Spinal cord (tissue), 10 donors: ENCODE results near the gene ASXL1. TPM values are rescaled to one million over a fixed set of nuclear protein-coding genes. Genes with fewer than 3 reads are reported as not detected.

ENCODE experiments used
- DNase-seq, 6 donors: peaks; one replicate each; pipeline versions ENCODE4 v3.0.0 to v3.0.0-alpha.2; 2013 to 2015; ENCODE audit warnings: low spot score in 6 of 6, low read depth in 4 of 6
- H3K27ac ChIP-seq: one replicate; pipeline ENCODE4 v1.5.1; 2013; ENCODE audit warnings: low read depth, low read length, control low read depth
- H3K27me3 ChIP-seq: one replicate; pipeline ENCODE4 v1.6.1; 2013; ENCODE audit warnings: low read length; ENCODE audit not compliant: control insufficient read depth, insufficient read depth
- H3K36me3 ChIP-seq: one replicate; pipeline ENCODE4 v1.6.1; 2013; ENCODE audit warnings: low read length; ENCODE audit not compliant: control insufficient read depth, insufficient read depth
- H3K4me1 ChIP-seq: one replicate; pipeline ENCODE4 v1.6.1; 2013; ENCODE audit warnings: low read length; ENCODE audit not compliant: control insufficient read depth, insufficient read depth
- H3K4me3 ChIP-seq: one replicate; pipeline ENCODE4 v1.5.1; 2013; ENCODE audit warnings: low read depth, low read length, control low read depth
- H3K9me3 ChIP-seq: one replicate; pipeline ENCODE4 v1.6.1; 2013; ENCODE audit warnings: low read length; ENCODE audit not compliant: control insufficient read depth, insufficient read depth
- WGBS: methylation state at CpG from one replicate; pipeline ENCODE4 v1.1.5; 2013; ENCODE audit warnings: missing lambda C conversion rate; ENCODE audit not compliant: insufficient coverage; 5-methylcytosine and 5-hydroxymethylcytosine counted together
- long read RNA-seq, 4 donors: transcript quantifications; one replicate each; lab custom pipeline, GENCODE V29; 2026
- polyA plus RNA-seq, 2 donors: library from polyadenylated mRNA; unstranded; fragments of 120-200 nt; gene quantifications; one replicate each; pipeline ENCODE4 v1.2.1, GENCODE V29; 2013; ENCODE audit not compliant: insufficient read length in 2 of 2
- total RNA-seq, 2 donors: library from RNA; depleted of rRNA in 1 of 2; stranded (reverse); fragments of 120-200 nt in 1 of 2; fragments of >200 nt in 1 of 2; gene quantifications; one replicate each; pipeline versions ENCODE4 v1.2.3 to v1.2.4, GENCODE V29; 2013 to 2014
- donor health status: healthy.

The ASXL1 gene
- 10 to 100 TPM; 48.7 to 58.3 TPM for total RNA-seq
- 10 to 100 TPM; 51.6 to 55.2 TPM for polyA plus RNA-seq
- long read RNA-seq, donor 1, result 0 reads
- long read RNA-seq, donor 2, partial matches to known transcripts, result 0 of 1 reads
- long read RNA-seq, donor 2, other reads (novel, unspliced or antisense), result 0 of 1 reads
- long read RNA-seq, donor 3, result 0 reads
- long read RNA-seq, donor 4, full-length matches to known transcripts, result 4 of 9 reads
- long read RNA-seq, donor 4, partial matches to known transcripts, result 5 of 9 reads
- long read RNA-seq, donor 4, other reads (novel, unspliced or antisense), result 0 of 9 reads

DNA sequence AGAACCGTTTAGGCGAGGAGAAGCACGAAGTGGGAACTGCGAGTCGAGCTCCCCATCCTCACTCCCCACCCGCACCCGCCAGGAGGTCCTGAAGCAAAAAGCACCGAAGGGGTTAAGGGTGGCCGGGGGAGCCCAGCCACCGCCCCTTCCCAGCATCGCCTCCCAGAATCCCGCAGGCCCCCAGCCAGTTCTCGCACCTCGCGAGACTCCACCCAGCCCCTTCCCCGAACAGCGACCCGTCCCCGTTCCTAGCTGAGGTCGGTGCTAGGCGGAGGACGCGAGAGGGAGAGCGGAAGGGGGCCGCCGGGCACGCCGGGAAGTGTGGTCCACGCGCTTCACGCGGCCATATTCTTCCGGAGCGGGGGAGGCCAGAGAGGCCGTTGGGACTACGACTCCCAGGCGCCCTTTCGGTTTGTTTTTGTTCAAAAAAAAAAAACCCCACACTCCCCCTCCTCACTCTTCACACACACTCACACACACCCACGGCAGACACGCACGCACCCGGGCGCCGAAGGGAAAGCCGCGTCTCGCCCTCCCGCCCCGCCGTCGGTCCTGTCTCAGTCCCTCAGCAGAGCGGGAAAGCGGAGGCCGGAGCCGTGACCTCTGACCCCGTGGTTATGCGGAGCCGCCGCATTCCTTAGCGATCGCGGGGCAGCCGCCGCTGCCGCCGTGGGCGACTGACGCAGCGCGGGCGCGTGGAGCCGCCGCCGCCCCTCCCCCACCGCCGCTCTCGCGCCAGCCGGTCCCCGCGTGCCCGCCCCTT, at the start of gene ASXL1:
TSS of gene ASXL1 (plus strand) at position 463 of the 763 bp plus-strand sequence. CDS start 445 bp downstream, outside the sequence.
- under 1% methylated on average over 69 of the region's 83 CpGs for WGBS
- Histone ChIP-seq H3K27ac (peak within 1 kb of the TSS; percentile 99), H3K4me3 (peak within 1 kb of the TSS; percentile 93), H3K36me3 (no peaks in the 10 kb centered on the region), H3K9me3 (no peaks in the 10 kb centered on the region), H3K27me3 (no peaks in the 10 kb centered on the region), H3K4me1 (peaks cover 20% of the 10 kb centered on the region)
- peak; percentile 96 to 100 (median 98) for DNase-seq

DNA sequence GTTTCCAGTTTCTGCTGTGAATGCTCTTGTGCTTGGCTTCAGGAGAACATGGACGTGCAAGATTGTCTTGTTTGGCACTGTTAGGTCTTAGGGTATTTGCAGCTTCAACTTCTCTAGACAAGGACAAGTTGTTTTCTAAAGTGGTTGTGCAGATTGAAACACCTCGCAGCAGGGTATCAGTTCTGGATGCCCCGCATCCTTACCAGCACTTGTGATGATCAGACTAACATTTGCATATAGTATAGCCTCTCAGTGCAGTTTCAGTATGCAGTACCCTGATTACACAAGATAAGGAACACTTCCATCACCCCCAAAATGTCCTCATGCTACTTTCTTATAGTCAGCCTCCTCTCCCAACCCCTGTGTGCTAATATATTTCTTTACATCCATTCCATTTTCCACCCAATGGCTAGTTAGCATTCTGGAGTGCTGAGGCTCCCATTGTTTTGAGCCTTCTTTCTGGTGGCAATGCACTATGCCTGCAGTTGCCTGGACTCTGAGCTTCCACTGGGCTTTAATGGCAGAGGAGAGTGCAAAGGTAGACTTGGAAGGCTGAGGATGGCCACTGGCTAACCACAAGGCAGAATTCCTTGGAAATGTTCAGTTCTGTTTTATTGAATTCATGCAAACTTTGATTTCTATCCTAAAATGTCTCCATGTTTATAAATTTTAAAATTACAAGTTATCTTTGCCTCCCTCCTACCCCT, 45.3 kb upstream of the ASXL1 start:
- no peaks in the 10 kb centered on the region for H3K9me3 ChIP-seq
- 80% methylated on average over 1 of the region's 3 CpGs for WGBS
- no peaks in the 10 kb centered on the region for H3K4me1 ChIP-seq
- H3K36me3 ChIP-seq, result peaks cover 28% of the 10 kb centered on the region
- H3K27ac ChIP-seq, result no peak overlapping the region
- H3K4me3 ChIP-seq, result no peak overlapping the region
- no peak for DNase-seq
- no peaks in the 10 kb centered on the region for H3K27me3 ChIP-seq

DNA sequence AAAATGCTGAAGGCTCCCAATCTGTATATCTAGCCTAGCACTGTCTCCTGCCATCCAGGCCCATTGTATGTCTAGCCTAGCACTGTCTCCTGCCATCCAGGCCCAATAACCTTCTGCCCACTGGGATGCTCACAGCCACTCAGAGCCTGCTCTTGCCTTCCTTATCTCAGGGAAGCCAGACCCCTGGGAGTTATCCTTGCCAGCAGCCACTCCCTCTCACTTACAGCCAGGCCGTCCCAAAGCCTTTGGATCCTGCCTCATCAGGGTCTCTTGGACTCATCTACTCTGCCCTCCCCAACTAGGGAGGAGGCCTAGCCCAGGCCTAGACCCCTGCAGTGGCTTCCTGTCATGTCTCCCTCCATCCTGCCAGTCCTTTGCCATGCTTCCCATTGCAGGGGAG, 43.4 kb upstream of the ASXL1 start:
- H3K4me3 ChIP-seq, result no peak overlapping the region
- DNase-seq, result no peak
- H3K4me1 ChIP-seq, result no peaks in the 10 kb centered on the region
- no peak overlapping the region for H3K27ac ChIP-seq
- H3K36me3 ChIP-seq, result peaks cover 35% of the 10 kb centered on the region
- H3K27me3 ChIP-seq, result no peaks in the 10 kb centered on the region
- H3K9me3 ChIP-seq, result no peaks in the 10 kb centered on the region
- 67% methylated on average over 1 of the region's 1 CpG for WGBS

DNA sequence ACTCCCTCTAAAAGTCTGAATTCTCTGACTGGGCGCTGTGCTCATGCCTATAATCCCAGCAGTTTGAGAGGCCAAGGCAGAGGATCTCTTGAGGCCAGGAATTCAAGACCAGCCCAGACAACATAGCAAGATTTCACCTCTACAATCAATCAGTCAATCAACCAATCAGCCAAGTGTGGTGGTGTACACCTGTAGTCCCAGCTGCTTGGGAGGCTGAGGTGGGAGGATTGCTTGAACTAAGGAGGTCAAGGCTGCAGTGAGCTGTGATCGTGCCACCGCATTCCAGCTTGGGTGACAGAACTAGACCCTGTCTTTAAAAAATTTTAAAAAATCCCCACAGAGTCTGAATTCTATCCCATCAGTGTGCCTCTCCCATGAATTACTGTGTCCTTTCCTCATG, 42.7 kb upstream of the ASXL1 start:
- H3K36me3 ChIP-seq, result peaks cover 37% of the 10 kb centered on the region
- no peaks in the 10 kb centered on the region for H3K4me1 ChIP-seq
- H3K9me3 ChIP-seq, result no peaks in the 10 kb centered on the region
- H3K27me3 ChIP-seq, result no peaks in the 10 kb centered on the region
- WGBS, result 91% methylated on average over 3 of the region's 3 CpGs
- DNase-seq, result no peak
- no peak overlapping the region for H3K27ac ChIP-seq
- no peak overlapping the region for H3K4me3 ChIP-seq

DNA sequence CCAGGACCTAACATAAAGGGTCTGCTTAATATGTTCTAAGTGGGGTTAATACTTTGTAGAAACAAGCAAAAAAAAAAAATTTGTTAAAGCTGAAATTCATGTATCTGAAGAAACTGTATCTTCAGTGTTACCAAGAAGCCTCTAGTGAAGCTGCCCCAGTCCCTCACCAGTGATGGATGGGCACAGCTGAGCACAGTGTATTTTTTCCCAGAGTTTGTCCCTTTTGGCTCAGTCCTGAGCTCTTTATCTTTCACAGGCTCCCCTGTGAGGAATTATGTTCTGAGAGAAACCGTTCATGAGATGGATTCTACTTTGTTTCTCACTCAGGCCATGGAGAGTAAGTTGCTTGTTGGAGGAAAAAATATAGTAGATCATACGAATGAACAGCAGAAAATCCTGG, 42.2 kb upstream of the ASXL1 start:
- no peaks in the 10 kb centered on the region for H3K27me3 ChIP-seq
- peak in 1 of 6 donors; percentile 65 for DNase-seq
- H3K36me3 ChIP-seq, result peaks cover 32% of the 10 kb centered on the region
- no peaks in the 10 kb centered on the region for H3K4me1 ChIP-seq
- H3K9me3 ChIP-seq, result no peaks in the 10 kb centered on the region
- H3K4me3 ChIP-seq, result no peak overlapping the region
- 20% methylated on average over 1 of the region's 2 CpGs for WGBS
- no peak overlapping the region for H3K27ac ChIP-seq

DNA sequence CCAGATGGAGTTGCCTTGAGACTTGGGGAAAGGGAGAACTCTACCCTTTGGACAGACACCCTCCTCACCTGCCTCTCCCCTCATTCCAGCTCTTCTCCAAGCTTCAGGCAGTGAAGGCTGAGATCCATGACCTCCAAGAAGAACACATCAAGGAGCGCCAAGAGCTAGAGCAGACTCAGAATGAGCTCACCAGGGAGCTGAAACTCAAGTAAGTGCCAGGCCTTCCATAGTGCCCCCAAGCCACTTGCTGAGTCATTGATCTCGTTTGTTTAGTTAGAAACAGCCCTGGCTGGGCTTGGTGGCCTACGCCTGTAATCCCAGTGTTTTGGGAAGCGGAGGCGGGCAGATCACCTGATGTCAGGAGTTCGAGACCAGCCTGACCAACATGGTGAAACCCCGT, 41.5 kb upstream of the ASXL1 start:
- DNase-seq, result no peak
- no peaks in the 10 kb centered on the region for H3K9me3 ChIP-seq
- no peaks in the 10 kb centered on the region for H3K4me1 ChIP-seq
- peaks cover 28% of the 10 kb centered on the region for H3K36me3 ChIP-seq
- 92% methylated on average over 6 of the region's 7 CpGs for WGBS
- no peak overlapping the region for H3K4me3 ChIP-seq
- no peaks in the 10 kb centered on the region for H3K27me3 ChIP-seq
- no peak overlapping the region for H3K27ac ChIP-seq

DNA sequence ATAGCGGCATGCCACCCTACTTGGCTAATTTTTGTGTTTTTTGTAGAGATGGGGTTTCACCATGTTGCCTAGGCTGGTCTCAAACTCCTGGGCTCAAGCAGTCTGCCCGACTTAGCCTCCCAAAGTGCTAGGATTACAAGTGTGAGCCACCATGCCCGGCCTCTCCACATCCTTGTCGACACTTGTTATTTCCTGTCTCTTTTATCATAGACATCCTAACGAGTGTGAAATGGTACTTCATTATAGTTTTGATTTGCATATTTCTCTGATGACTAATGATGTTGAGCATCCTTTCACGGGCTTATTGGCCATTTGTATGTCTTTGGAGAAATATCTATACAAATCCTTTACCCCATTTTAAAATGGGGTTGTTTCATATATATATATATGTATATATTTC, 39.0 kb upstream of the ASXL1 start:
- no peaks in the 10 kb centered on the region for H3K4me1 ChIP-seq
- WGBS, result no CpG with 5 or more reads among the region's 6 CpGs

DNA sequence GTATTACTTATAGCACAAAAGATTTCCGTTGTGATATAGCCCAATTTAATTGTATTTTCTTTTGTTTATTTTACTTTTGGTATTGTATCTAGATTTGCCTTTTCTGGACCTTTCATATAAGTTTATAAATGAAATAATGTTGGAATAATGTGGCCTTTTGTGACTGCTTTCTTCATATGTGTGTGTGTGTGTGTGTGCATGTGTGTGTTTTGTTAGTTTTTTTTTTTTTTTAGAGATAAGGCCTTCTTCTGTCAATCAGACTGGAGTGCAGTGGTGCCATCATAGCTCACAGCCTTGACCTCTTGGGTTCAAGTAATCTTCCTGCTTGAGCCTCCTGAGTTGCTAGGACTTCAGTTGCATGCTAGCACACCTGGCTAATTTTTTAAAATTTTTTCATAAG, 37.8 kb upstream of the ASXL1 start:
- no peaks in the 10 kb centered on the region for H3K27me3 ChIP-seq
- no CpG with 5 or more reads among the region's 1 CpG for WGBS

More for the DNA sequence above, 39.0 kb upstream of the ASXL1 start:
- Histone ChIP-seq H3K4me3 (no peak overlapping the region), H3K27ac (no peak overlapping the region), H3K27me3 (no peaks in the 10 kb centered on the region), H3K9me3 (no peaks in the 10 kb centered on the region), H3K36me3 (peaks cover 24% of the 10 kb centered on the region)
- DNase-seq, result no peak

DNA sequence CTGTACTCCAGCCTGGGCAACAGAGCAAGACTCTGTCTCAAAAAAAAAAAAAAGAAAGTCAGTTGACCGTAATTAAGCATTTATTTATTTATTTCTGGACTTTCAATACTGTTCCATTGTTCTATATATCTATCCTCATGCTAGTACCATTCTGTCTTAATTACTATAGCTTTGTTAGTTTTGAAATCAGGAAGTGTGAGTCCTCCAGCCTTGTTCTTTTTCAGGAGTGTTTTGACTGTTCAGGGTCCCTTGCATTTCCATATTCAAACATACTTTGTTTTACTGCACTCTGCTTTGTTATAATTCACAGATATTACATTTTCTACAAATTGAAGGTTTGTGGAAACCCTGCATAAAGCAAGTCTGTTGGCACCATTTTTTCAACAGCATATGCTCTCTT, 36.7 kb upstream of the ASXL1 start:
- no peak overlapping the region for H3K4me3 ChIP-seq
- no peaks in the 10 kb centered on the region for H3K9me3 ChIP-seq
- no peaks in the 10 kb centered on the region for H3K4me1 ChIP-seq
- no peaks in the 10 kb centered on the region for H3K27me3 ChIP-seq
- H3K27ac ChIP-seq, result no peak overlapping the region
- H3K36me3 ChIP-seq, result peaks cover 21% of the 10 kb centered on the region
- no peak for DNase-seq
- no CpG with 5 or more reads among the region's 1 CpG for WGBS

More for the DNA sequence above, 37.8 kb upstream of the ASXL1 start:
- H3K4me1 ChIP-seq, result no peaks in the 10 kb centered on the region
- H3K27ac ChIP-seq, result no peak overlapping the region
- no peak overlapping the region for H3K4me3 ChIP-seq
- no peak for DNase-seq
- peaks cover 21% of the 10 kb centered on the region for H3K36me3 ChIP-seq
- no peaks in the 10 kb centered on the region for H3K9me3 ChIP-seq
